Neural cell (in vitro differentiated cells): ENCODE data around the gene NCOA3.

Experiments
- EP300 ChIP-seq: fragments of 450-650 bp; conservative IDR thresholded peaks from 2 replicates; pipeline ENCODE4 v1.6.1; 2014; ENCODE audit warnings: antibody characterized with exemption, mild to moderate bottlenecking, moderate library complexity; ENCODE audit not compliant: poor library complexity, severe bottlenecking
- EZH2 ChIP-seq: fragments of 200-600, 300-800 bp; shearing (Covaris generic), sonication (generic); IDR thresholded peaks from 2 replicates; pipeline ENCODE4 v1.6.1; 2014; ENCODE audit warnings: antibody characterized with exemption, low read length, borderline replicate concordance, mild to moderate bottlenecking; ENCODE audit not compliant: insufficient read depth, poor library complexity, severe bottlenecking
- MXI1 ChIP-seq: fragments of 450-650 bp; conservative IDR thresholded peaks from 2 replicates; pipeline ENCODE4 v1.6.1; 2014; ENCODE audit warnings: antibody characterized with exemption, mild to moderate bottlenecking; ENCODE audit not compliant: poor library complexity, severe bottlenecking
- SMC3 ChIP-seq: fragments of 450-650 bp; conservative IDR thresholded peaks from 2 replicates; pipeline ENCODE4 v1.6.1; 2014; ENCODE audit warnings: antibody characterized with exemption, mild to moderate bottlenecking, moderate library complexity; ENCODE audit not compliant: poor library complexity
- TAF1 ChIP-seq: IDR thresholded peaks from 2 replicates; pipeline ENCODE4 v1.6.1; 2012; ENCODE audit warnings: low read depth
- TF ChIP-seq, protein P1 (sequence below): fragments of 450-650 bp; IDR thresholded peaks from 2 replicates; pipeline ENCODE4 v1.5.1; 2014; ENCODE audit warnings: antibody characterized with exemption, mild to moderate bottlenecking, moderate library complexity; ENCODE audit not compliant: poor library complexity, severe bottlenecking
- TF ChIP-seq, protein P2 (sequence below): IDR thresholded peaks from 2 replicates; pipeline ENCODE4 v1.6.1; 2012; ENCODE audit warnings: borderline replicate concordance

DNA sequence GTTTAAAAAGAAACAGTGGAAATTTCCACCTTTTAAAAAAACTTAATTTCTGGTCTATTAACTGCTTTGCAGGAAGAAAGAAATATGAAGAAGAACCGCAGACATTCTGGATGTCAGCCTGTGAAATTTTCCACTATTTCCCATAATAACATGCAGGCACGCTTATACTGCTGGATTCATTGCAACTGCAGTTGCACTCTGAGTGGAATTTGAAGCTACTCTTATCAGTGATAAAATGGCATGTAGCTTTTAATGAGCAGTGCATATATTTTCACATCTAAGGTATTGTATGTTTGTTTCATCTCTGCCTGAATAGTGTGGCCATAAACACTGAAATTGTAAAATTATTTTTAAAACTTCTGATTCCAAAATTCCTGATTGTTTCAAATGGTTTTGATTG is 28.2 kb downstream of the NCOA3 start:
- TF ChIP-seq, protein P1, sequence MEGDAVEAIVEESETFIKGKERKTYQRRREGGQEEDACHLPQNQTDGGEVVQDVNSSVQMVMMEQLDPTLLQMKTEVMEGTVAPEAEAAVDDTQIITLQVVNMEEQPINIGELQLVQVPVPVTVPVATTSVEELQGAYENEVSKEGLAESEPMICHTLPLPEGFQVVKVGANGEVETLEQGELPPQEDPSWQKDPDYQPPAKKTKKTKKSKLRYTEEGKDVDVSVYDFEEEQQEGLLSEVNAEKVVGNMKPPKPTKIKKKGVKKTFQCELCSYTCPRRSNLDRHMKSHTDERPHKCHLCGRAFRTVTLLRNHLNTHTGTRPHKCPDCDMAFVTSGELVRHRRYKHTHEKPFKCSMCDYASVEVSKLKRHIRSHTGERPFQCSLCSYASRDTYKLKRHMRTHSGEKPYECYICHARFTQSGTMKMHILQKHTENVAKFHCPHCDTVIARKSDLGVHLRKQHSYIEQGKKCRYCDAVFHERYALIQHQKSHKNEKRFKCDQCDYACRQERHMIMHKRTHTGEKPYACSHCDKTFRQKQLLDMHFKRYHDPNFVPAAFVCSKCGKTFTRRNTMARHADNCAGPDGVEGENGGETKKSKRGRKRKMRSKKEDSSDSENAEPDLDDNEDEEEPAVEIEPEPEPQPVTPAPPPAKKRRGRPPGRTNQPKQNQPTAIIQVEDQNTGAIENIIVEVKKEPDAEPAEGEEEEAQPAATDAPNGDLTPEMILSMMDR: no peak
- TF ChIP-seq MXI1: no peak
- no peak for TF ChIP-seq EP300
- no peak for TF ChIP-seq TAF1
- no peak for TF ChIP-seq EZH2
- TF ChIP-seq SMC3: no peak
- TF ChIP-seq, protein P2, sequence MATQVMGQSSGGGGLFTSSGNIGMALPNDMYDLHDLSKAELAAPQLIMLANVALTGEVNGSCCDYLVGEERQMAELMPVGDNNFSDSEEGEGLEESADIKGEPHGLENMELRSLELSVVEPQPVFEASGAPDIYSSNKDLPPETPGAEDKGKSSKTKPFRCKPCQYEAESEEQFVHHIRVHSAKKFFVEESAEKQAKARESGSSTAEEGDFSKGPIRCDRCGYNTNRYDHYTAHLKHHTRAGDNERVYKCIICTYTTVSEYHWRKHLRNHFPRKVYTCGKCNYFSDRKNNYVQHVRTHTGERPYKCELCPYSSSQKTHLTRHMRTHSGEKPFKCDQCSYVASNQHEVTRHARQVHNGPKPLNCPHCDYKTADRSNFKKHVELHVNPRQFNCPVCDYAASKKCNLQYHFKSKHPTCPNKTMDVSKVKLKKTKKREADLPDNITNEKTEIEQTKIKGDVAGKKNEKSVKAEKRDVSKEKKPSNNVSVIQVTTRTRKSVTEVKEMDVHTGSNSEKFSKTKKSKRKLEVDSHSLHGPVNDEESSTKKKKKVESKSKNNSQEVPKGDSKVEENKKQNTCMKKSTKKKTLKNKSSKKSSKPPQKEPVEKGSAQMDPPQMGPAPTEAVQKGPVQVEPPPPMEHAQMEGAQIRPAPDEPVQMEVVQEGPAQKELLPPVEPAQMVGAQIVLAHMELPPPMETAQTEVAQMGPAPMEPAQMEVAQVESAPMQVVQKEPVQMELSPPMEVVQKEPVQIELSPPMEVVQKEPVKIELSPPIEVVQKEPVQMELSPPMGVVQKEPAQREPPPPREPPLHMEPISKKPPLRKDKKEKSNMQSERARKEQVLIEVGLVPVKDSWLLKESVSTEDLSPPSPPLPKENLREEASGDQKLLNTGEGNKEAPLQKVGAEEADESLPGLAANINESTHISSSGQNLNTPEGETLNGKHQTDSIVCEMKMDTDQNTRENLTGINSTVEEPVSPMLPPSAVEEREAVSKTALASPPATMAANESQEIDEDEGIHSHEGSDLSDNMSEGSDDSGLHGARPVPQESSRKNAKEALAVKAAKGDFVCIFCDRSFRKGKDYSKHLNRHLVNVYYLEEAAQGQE: no peak
